SK-N-SH (cell line): Measurements from ENCODE around the gene IQSEC1.

Source experiments
- CTCF ChIP-seq: fragments of 200-600 bp; sonication (generic); IDR thresholded peaks from 2 replicates; pipeline ENCODE4 v1.6.1; 2017; ENCODE audit warnings: antibody characterized with exemption, mild to moderate bottlenecking, moderate library complexity
- ELF1 ChIP-seq: IDR thresholded peaks from 2 replicates; pipeline ENCODE4 v1.4.0; 2012
- EP300 ChIP-seq, 2 experiments: IDR thresholded peaks; 2 replicates each; pipeline versions ENCODE4 v1.4.0 to v1.6.1; 2012; ENCODE audit warnings: borderline replicate concordance in 1 of 2, low read depth in 1 of 2, low read length in 1 of 2
- EZH2phosphoT487 ChIP-seq: fragments of 200-600 bp; sonication (generic); IDR thresholded peaks from 2 replicates; pipeline ENCODE4 v1.6.1; 2017; ENCODE audit warnings: low read depth, mixed run types, mild to moderate bottlenecking, antibody characterized with exemption, moderate library complexity, borderline replicate concordance
- FOSL2 ChIP-seq: IDR thresholded peaks from 2 replicates; pipeline ENCODE4 v1.4.0; 2012; ENCODE audit warnings: low read depth, mild to moderate bottlenecking, moderate library complexity, borderline replicate concordance
- FOXM1 ChIP-seq: IDR thresholded peaks from 2 replicates; pipeline ENCODE4 v1.4.0; 2012; ENCODE audit warnings: low read depth, mild to moderate bottlenecking
- GABPA ChIP-seq: IDR thresholded peaks from 2 replicates; pipeline ENCODE4 v1.4.0; 2012; ENCODE audit warnings: low read depth, mild to moderate bottlenecking
- JUND ChIP-seq: IDR thresholded peaks from 2 replicates; pipeline ENCODE4 v1.4.0; 2012
- POLR2AphosphoS5 ChIP-seq: IDR thresholded peaks from 2 replicates; pipeline ENCODE4 v1.6.1; 2012; ENCODE audit warnings: low read depth, low read length
- RXRA ChIP-seq: IDR thresholded peaks from 2 replicates; pipeline ENCODE4 v1.4.0; 2012; ENCODE audit warnings: low read depth, mild to moderate bottlenecking, borderline replicate concordance
- SIN3A ChIP-seq: IDR thresholded peaks from 2 replicates; pipeline ENCODE4 v1.6.1; 2012; ENCODE audit warnings: low read depth, mild to moderate bottlenecking, low read length, moderate library complexity, borderline replicate concordance
- TCF12 ChIP-seq: IDR thresholded peaks from 2 replicates; pipeline ENCODE4 v1.4.0; 2012

- TF ChIP-seq CTCF = no peak
- no peak for TF ChIP-seq FOSL2
- no peak for TF ChIP-seq RXRA
- TF ChIP-seq GABPA = no peak
- no peak for TF ChIP-seq SIN3A
- no peak for TF ChIP-seq TCF12
- TF ChIP-seq FOXM1 = no peak
- TF ChIP-seq EZH2phosphoT487 = no peak
- no peak for TF ChIP-seq EP300 (IDR thresholded peaks at IDR 0.05; ENCODE audit: borderline replicate concordance in 1 of 2, low read depth in 1 of 2, low read length in 1 of 2)
- TF ChIP-seq JUND = no peak
- TF ChIP-seq ELF1 = no peak
- no peak for TF ChIP-seq POLR2AphosphoS5
These were observed 51.8 kb downstream of the IQSEC1 start for GRCh38 chr3:13021141-13022114.
